HPDE6-E6E7 (cell line): Measurements from ENCODE around the gene SRD5A1.

Experiments used
- DNase-seq: peaks from one replicate; pipeline ENCODE4 v3.0.0; 2011; ENCODE audit warnings: missing footprints; ENCODE audit errors: extremely low spot score

SRD5A1 gene, protein sequence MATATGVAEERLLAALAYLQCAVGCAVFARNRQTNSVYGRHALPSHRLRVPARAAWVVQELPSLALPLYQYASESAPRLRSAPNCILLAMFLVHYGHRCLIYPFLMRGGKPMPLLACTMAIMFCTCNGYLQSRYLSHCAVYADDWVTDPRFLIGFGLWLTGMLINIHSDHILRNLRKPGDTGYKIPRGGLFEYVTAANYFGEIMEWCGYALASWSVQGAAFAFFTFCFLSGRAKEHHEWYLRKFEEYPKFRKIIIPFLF

DNA sequence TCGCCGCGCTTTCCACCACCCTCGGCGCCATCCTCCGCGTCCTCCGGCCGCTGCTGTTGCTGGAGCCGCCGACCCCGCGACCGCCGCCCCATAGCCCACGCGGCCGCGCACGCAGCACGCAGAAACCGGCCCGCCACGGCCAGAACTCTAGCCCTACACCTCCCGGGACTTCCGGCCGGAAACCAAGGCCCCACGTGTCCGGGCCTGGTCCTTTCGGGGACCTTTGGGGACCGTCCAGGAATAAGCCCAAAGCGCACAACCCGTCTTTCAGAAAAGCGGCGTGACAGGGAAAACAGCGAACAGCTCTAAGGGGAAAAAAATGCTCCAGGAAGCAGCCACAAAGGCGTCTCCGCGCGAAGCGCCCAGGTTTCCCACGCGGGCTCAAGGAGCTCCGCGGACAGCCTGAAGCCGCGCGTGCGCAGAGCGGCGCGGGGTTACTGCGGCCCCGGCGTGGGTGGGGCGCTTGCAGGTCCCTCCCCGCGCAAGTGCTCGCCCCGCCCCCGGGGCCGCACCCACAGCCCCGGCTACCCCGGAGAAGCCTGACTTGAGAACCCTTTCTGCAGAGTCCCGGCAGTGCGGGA, at the start of gene SRD5A1, which contains the start of gene NSUN2:
TSS of gene SRD5A1 (plus strand) at position 553 of the 581 bp plus-strand sequence. CDS start 137 bp downstream, outside the sequence.
TSS of gene NSUN2 (minus strand) at position 157 of the 581 bp plus-strand sequence. CDS start at position 92, 65 bp downstream.
- DNase-seq, result peak; percentile 88

GRCh38 chr5:6584101-6584645, 49.1 kb upstream of the SRD5A1 start:
- DNase-seq, result no peak

DNA sequence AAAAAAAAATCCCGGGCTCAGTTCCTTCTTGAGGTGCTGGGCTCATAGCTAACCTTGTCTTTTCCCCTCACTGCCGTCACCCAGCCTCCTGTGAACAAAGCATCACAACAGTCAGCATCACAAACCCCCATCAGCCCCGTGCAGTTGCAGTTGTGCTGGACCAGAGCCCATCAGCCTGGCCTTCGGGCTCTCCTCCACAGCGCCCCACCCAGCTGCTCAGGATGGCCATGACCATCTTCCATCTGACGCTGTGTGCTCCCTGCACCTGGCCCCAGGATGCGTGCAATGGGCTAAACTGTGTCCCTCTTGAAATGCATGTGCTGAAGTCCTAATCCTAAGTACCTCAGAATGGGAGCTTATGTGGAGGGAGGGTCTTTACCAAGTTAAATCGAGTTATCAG, 48.5 kb upstream of the SRD5A1 start:
- DNase-seq, result no peak

DNA sequence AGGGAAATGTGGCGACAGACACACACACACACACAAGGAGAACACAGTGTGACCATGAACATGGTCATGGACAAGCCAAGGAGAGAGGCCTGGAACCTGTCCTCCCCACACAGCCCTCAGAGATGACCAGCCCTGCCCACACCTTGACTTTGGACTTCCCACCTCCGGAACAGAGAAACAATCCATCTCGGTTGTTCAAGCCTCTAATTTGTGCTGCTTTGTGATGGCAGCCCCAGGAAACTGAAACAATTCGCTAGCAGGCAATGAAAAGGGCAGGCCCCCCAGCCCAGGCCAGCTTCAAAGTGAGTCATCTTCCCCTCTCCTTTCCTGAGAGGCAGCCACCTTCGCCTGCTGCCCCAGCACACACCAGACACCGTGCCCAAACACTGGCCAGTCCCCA, 48.1 kb upstream of the SRD5A1 start:
- DNase-seq, result no peak

DNA sequence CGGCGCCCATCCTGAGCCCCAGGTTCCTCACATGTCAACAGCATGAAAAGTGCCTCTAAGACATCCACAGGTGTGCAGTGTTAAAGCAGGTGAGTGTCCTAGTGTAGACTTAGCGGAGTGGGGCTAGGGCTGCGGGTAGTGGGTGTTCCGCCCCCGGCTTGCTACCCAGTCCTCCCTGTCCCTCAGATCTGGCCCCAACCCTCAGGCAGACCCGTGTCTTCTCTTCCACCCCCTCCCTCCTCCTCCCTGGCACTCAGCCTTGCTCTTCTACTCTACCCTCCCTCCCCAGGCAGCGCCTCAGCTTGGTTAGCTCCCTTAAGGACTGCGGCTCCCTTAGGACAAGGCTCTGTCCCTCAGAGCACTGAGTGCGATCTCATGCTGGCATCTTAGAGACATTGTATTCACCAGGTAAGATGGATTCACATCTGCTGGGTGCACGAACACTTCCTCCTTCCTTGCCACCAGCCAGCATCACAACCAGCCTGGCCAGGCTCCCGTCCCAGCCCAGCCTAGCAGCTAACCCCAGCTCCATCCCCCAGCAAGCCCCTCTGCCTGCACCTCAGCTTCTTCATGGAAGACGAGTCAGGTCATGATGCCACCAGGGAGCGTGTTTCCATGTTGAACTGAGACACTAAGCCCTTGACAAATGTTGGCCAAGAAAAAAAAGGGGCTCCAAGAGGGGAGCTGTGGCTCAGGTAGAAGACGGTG, 47.1 kb upstream of the SRD5A1 start:
- no peak for DNase-seq

DNA sequence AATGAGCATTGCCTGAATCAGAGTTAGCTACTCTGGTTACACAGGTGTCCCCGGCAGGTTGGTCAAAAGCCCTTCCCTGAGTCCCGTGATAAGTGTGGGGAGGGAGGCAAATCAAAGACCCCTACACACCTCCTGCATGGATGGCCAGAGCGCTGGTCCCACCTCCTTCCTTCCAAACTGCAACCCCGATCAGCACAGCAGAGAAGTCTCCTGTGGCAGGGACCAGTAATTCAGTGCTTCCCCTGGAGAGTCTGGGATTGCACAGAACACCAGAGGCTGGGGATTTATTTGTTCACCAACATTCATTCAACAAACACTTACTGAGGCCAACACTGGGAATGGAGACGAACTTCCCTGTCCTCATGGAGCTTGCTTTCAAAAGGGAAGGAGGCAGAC, 46.6 kb upstream of the SRD5A1 start:
- DNase-seq, result no peak

- DNase-seq, result no peak
These were observed 46.1 kb upstream of the SRD5A1 start for GRCh38 chr5:6587171-6587570.

GRCh38 chr5:6590581-6590980, 42.7 kb upstream of the SRD5A1 start:
- no peak for DNase-seq

DNA sequence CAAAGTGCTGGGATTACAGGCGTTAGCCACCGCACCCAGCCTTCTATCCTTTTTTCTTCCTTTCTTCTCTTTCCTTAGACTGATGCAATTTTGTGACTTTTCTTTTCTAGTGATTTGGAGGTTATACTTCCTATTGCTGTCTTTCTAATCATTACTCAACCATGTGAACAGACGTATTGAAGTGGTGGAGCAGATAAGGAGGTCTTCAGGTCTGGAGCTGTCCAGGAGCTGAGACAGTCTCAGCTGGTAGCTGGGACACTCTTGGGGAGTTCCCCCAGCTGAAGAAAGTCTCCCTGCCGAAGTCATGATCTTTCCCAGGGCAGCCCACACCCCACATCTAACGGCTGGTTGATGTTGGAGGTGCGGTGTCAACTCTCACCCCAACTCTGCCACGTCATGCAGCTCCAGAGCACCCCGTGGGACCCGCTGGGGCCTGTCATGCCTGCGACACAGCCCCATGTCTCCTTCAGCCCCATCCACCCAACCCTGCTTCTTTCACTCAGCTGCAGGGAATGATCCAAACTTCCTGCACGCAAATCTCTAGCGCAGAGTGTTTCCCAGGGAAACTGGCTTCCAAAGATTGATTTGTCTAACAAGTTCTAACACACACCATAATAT, 41.5 kb upstream of the SRD5A1 start:
- DNase-seq, result no peak

GRCh38 chr5:6592601-6593000, 40.6 kb upstream of the SRD5A1 start:
- DNase-seq, result peak; percentile 40

DNA sequence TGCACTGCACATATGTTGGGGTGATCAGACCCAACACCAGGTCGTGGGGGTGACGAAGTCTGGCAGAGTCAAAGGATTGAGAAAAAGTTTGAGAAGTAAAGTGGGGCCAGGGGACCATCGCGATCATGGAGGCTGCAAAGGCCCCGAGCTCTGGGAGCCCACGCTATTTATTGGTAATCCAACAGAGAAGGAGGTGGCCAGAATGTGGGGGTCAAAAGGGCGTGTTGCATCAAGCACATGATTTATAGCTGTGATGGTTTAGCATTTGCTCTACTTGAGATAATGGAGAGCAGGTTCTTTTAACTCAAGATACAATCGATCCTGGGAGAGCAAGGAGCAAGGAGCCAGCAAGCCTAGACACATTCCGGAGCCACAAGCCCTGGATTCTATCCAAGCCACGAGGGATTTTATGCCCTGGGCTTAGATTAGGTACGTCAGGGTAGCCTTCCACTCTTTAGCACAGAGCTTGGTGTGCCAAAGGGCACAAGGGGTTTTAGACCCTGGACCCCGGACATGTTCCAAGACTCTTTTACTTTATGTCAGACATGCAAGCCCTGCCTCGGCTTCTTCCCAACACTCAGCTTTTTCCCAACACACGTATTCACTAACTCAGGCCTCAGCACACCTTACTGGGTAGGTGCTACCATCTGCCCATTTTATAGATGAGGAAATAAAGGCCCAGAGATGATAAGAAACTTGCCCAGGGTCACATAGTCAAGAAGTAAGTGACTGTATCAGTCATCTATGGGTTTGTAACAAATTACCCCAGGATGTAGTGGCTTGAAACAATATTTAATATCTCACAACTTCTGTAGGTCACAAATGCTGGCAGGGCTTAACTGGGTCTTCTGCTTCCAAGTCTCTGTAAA, 39.9 kb upstream of the SRD5A1 start:
- DNase-seq, result no peak

- no peak for DNase-seq
These were observed 39.2 kb upstream of the SRD5A1 start for GRCh38 chr5:6594066-6594465.

- DNase-seq, result no peak
These were observed 37.8 kb upstream of the SRD5A1 start for GRCh38 chr5:6595405-6595804.

DNA sequence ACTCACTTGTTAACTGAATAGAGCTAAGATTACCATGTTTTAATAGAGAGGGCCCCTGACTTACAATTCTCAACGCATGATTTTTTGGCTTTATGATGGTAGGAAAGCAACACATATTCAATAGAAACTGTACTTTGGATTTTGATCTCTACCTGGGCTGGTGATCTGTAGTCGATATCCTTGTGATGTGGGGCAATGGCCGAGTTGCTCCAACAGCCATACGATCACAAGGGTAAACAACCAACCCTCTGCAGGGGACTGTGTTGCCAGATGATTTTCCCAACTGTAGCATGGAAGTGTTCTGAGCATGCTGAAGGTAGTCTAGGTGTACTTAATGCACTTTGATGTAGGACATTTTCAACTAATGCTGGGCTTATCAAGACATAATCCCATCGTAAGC, 36.9 kb upstream of the SRD5A1 start:
- no peak for DNase-seq

DNA sequence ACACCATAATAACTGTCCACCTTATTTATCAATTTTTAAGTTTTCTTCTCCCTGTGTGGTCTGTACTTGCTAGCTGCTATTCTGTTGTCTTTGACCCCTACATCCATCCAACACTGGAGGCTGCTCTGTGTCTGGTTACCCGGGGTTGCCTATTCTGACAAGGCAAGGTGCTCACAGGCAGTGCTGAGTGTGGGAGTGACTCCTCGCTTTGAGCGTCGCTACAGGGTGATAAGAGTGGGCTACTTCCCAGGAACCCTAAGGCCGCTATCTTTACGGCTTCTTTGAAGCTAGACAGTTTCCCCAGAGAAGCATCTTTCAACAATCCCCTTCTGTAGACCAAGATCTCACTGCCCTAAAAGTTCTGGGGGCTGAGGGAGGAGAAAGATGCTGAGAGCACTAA, 35.7 kb upstream of the SRD5A1 start:
- no peak for DNase-seq

- DNase-seq, result no peak
These were observed 34.8 kb upstream of the SRD5A1 start for GRCh38 chr5:6598351-6598900.

GRCh38 chr5:6599739-6600138, 33.5 kb upstream of the SRD5A1 start:
- DNase-seq, result no peak

GRCh38 chr5:6601271-6601670, 32.0 kb upstream of the SRD5A1 start:
- no peak for DNase-seq

- DNase-seq, result no peak
These were observed 31.4 kb upstream of the SRD5A1 start for GRCh38 chr5:6601816-6602215.

- DNase-seq, result no peak
These were observed 30.8 kb upstream of the SRD5A1 start for GRCh38 chr5:6602441-6602840.

DNA sequence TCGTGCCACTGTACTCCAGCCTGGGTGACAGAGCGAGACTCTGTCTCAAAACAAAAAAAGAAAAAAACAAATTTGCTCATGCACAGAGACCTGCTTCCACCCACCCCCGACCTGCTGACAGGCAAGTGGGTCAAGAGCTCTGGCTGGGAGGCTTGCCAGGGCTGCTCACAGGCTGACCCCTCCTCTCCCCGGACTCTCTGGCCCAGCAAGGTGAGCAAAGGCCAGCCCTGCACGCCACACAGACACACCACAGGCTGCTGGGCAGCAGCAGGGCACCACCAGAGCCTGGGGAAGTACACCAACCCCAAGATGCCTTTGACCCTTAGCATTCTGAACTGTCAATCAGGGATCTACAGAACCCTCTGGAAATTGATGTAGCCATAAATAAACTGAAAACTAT, 29.6 kb upstream of the SRD5A1 start:
- DNase-seq, result no peak
